Bronchial epithelial cell (primary cell): Measurements from ENCODE around the gene KLF13. TPM values are rescaled to one million over a fixed set of nuclear protein-coding genes. Genes with fewer than 3 reads are reported as not detected.

Experiments used
- DNase-seq: peaks from one replicate; pipeline ENCODE4 v3.0.0-alpha.2; 2010; ENCODE audit warnings: low read depth
- FAIRE-seq: peaks from 2 replicates; lab custom pipeline; 2011; peaks lifted over from hg19 to GRCh38; lab: Jason Lieb, UNC
- H3K27me3 ChIP-seq: 2 replicates; pipeline ENCODE4 v1.5.1; 2011; ENCODE audit warnings: low read length; ENCODE audit not compliant: control insufficient read depth, insufficient read depth
- H3K36me3 ChIP-seq: 2 replicates; pipeline ENCODE4 v1.5.1; 2011; ENCODE audit warnings: low read length; ENCODE audit not compliant: control insufficient read depth, insufficient read depth
- H3K4me3 ChIP-seq: 2 replicates; pipeline ENCODE4 v1.5.1; 2011; ENCODE audit warnings: mild to moderate bottlenecking, low read depth, low read length, control low read depth
- CTCF ChIP-seq: IDR thresholded peaks from 2 replicates; pipeline ENCODE4 v1.5.1; 2011; ENCODE audit warnings: mild to moderate bottlenecking, moderate library complexity, low read length, control low read depth, inconsistent platforms; ENCODE audit not compliant: insufficient read depth, severe bottlenecking
- total RNA-seq: library from RNA; depleted of rRNA; stranded (reverse); fragments of >200 nt; gene quantifications from 2 replicates; pipeline ENCODE4 v1.2.1, GENCODE V29; 2014

Gene KLF13
- total RNA-seq, 1 donor from 2014 or later, result 58.7 TPM

GRCh38 chr15:31342781-31343626 is 16.4 kb downstream of the KLF13 start:
- DNase-seq, result no peak
- Histone ChIP-seq H3K36me3 (peaks cover 17% of the 10 kb centered on the region), H3K27me3 (no peaks in the 10 kb centered on the region), H3K4me3 (no peak overlapping the region)
- no peak for TF ChIP-seq CTCF
- FAIRE-seq, result no peak

- Histone ChIP-seq H3K4me3 (no peak overlapping the region), H3K27me3 (no peaks in the 10 kb centered on the region), H3K36me3 (peaks cover 20% of the 10 kb centered on the region)
- FAIRE-seq (no peak), DNase-seq (no peak)
- TF ChIP-seq CTCF, result no peak
These were observed 17.2 kb downstream of the KLF13 start for GRCh38 chr15:31343831-31344230.

- no peak for TF ChIP-seq CTCF
- FAIRE-seq, result no peak
- H3K36me3 ChIP-seq, result peaks cover 20% of the 10 kb centered on the region
- no peak overlapping the region for H3K4me3 ChIP-seq
- DNase-seq, result no peak
- no peaks in the 10 kb centered on the region for H3K27me3 ChIP-seq
These were observed 17.6 kb downstream of the KLF13 start for GRCh38 chr15:31344266-31344665.

GRCh38 chr15:31344823-31345605 is 18.4 kb downstream of the KLF13 start:
- Histone ChIP-seq H3K27me3 (no peaks in the 10 kb centered on the region), H3K36me3 (peaks cover 22% of the 10 kb centered on the region), H3K4me3 (no peak overlapping the region)
- DNase-seq, result no peak
- FAIRE-seq, result no peak
- no peak for TF ChIP-seq CTCF

GRCh38 chr15:31345606-31346366 is 19.2 kb downstream of the KLF13 start:
- no peak for TF ChIP-seq CTCF
- Histone ChIP-seq H3K4me3 (no peak overlapping the region), H3K36me3 (peaks cover 22% of the 10 kb centered on the region), H3K27me3 (no peaks in the 10 kb centered on the region)
- DNase-seq (no peak), FAIRE-seq (no peak)
